GM10248 (cell line): ENCODE data around the gene SYNE4.

Source experiments
- CTCF ChIA-PET: fragments of 300-600 bp; sonication (Branson Sonifier 250); formaldehyde crosslinking; extraction: SDS; loops from one replicate; lab custom pipeline; 2021; ENCODE audit warnings: antibody characterized with exemption; lab: Yijun Ruan, JAX
- POLR2A ChIA-PET: fragments of 350-650 bp; sonication (Branson Sonifier 250); formaldehyde crosslinking; extraction: SDS; loops from one replicate; lab custom pipeline; 2020; ENCODE audit warnings: antibody characterized with exemption; lab: Yijun Ruan, JAX
- DNase-seq: peaks from one replicate; pipeline ENCODE4 v3.0.0; 2012; ENCODE audit errors: extremely low spot score
- CTCF ChIP-seq: IDR thresholded peaks from 2 replicates; pipeline ENCODE4 v1.5.1; 2012; ENCODE audit warnings: mild to moderate bottlenecking, low read depth; ENCODE audit errors: extremely low read depth, missing control alignments, control extremely low read depth

Gene SYNE4

GRCh38 chr19:35991731-35992450 is 16.7 kb downstream of the SYNE4 start:
- ChIA-PET POLR2A (no interaction called here), CTCF (interaction anchor here (1.0 to 1.3 kb wide), 2 partner anchors 43 to 61 kb away, joined by 3 to 4 read pairs; no protein-coding TSS in a partner anchor)
- TF ChIP-seq CTCF: no peak
- no peak for DNase-seq

GRCh38 chr19:35990771-35991730 is 17.6 kb downstream of the SYNE4 start:
- no peak for TF ChIP-seq CTCF
- POLR2A ChIA-PET: no interaction called here
- DNase-seq: no peak
- CTCF ChIA-PET: interaction anchor here (1.0 to 1.3 kb wide), 2 partner anchors 42 to 60 kb away, joined by 3 to 4 read pairs; no protein-coding TSS in a partner anchor

- CTCF ChIA-PET: no interaction called here
- no peak for TF ChIP-seq CTCF
- POLR2A ChIA-PET: no interaction called here
- no peak for DNase-seq
These were observed 18.5 kb downstream of the SYNE4 start for GRCh38 chr19:35990156-35990555.

GRCh38 chr19:35988824-35989223 is 19.8 kb downstream of the SYNE4 start:
- DNase-seq: no peak
- TF ChIP-seq CTCF: no peak
- CTCF ChIA-PET: no interaction called here
- POLR2A ChIA-PET: interaction anchor here (0.7 kb wide), 1 partner anchor 14 kb away, joined by 4 read pairs; no protein-coding TSS in a partner anchor

- no peak for DNase-seq
- ChIA-PET POLR2A (no interaction called here), CTCF (interaction anchor here (1.3 kb wide), 1 partner anchor 11 kb away, joined by 3 read pairs; no protein-coding TSS in a partner anchor)
- no peak for TF ChIP-seq CTCF
These were observed 21.1 kb downstream of the SYNE4 start for GRCh38 chr19:35987571-35987896.
